Vagina (tissue), 2 donors: ENCODE results near the gene SLC49A3. TPM values are rescaled to one million over a fixed set of nuclear protein-coding genes. Genes with fewer than 3 reads are reported as not detected.

ENCODE experiments used
- DNase-seq, 2 donors: peaks; one replicate each; pipeline ENCODE4 v3.0.0-alpha.2; 2017; ENCODE audit errors: extremely low spot score in 2 of 2
- H3K27ac ChIP-seq: fragments of 200-600 bp; sonication (generic); one replicate; pipeline ENCODE4 v1.5.1; 2019
- H3K27me3 ChIP-seq: fragments of 200-600 bp; sonication (generic); one replicate; pipeline ENCODE4 v1.5.1; 2019
- H3K36me3 ChIP-seq, 2 donors: fragments of 200-600 bp; sonication (generic); one replicate each; pipeline ENCODE4 v1.5.1; 2017 to 2019
- H3K4me1 ChIP-seq: fragments of 200-600 bp; sonication (generic); one replicate; pipeline ENCODE4 v1.5.1; 2019
- H3K4me3 ChIP-seq, 2 donors: fragments of 200-600 bp; sonication (generic); 1 replicate in 1 of 2; 2 replicates in 1 of 2; pipeline ENCODE4 v1.5.1; 2016 to 2019
- H3K9me3 ChIP-seq: fragments of 200-600 bp; sonication (generic); one replicate; pipeline ENCODE4 v1.5.1; 2019
- POLR2A ChIP-seq, 2 donors: fragments of 450-650 bp; IDR thresholded peaks; one replicate each; pipeline ENCODE4 v1.6.1; 2017; ENCODE audit warnings: antibody characterized with exemption in 2 of 2, mild to moderate bottlenecking in 2 of 2, moderate library complexity in 2 of 2
- POLR2AphosphoS5 ChIP-seq, 2 donors: sonication (generic); formaldehyde crosslinking; IDR thresholded peaks; one replicate each; pipeline ENCODE4 v1.9.0; 2017; ENCODE audit warnings: antibody characterized with exemption in 2 of 2, mild to moderate bottlenecking in 2 of 2, low read depth in 1 of 2; ENCODE audit not compliant: insufficient read depth in 1 of 2
- intact Hi-C: fragments of 100-400 bp; cut with DNase I; formaldehyde crosslinking; loops from one replicate; pipeline ENCODE4 v1.15.1; 2023
- total RNA-seq: library from RNA; depleted of rRNA; stranded (reverse); fragments of >200 nt; gene quantifications from one replicate; pipeline ENCODE4 v1.2.3, GENCODE V29; 2016
- TF ChIP-seq, protein P1 (sequence below), 3 experiments: fragments of 450-650 bp in 2 of 3; fragments of 200-600 bp in 1 of 3; sonication (generic) in 1 of 3; IDR thresholded peaks; one replicate each; pipeline ENCODE4 v1.5.1; 2017 to 2019; ENCODE audit warnings: antibody characterized with exemption in 3 of 3, mild to moderate bottlenecking in 2 of 3, moderate library complexity in 2 of 3

Gene SLC49A3
- total RNA-seq, 1 donor from 2014 or later = 11.0 TPM

DNA sequence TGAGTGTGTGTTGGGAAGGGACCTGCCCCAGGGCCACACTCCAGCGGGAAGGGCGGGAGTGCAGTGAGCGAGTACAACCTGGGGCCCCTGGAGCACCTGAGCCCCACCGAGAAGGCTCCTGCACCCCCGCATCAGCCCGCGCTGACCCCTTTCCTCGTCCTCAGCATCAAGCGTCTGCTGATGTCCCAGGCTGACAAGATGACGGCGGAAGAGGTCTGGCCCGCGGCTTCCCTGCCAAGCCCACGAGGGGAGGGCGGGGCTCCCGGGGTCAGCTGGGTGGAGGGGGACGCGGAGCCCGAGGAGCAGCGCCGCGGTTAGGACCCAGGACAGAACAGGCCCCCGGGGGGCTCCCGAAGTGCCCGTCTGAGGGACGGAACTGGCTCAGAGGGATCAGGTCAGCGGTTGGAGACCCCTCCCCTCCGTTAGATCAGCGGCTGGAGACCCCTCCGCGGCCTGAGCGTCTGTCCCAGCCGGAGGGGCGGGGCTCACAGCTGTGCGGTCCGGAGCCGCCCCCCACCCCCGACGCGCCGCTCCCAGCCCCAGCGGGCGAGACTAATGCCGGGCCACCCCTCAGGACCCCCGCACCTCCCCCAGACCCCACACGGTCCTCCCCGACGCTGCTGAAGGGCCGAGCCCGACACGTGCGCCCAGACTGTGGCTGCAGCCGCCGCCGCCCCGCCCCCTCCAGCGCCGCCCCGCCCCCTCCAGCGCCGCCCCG is 7.9 kb downstream of the SLC49A3 start:
- H3K9me3 ChIP-seq = no peaks in the 10 kb centered on the region
- no peaks in the 10 kb centered on the region for H3K27me3 ChIP-seq
- peaks cover 40% of the 10 kb centered on the region for H3K4me1 ChIP-seq
- intact Hi-C loops = no loop called here
- H3K4me3 ChIP-seq = peak overlapping the region; percentile 54 to 77
- peak in 1 of 2 donors; percentile 55 for TF ChIP-seq POLR2AphosphoS5 (IDR thresholded peaks at IDR 0.05; ENCODE audit: insufficient read depth in 1 of 2, low read depth in 1 of 2)
- TF ChIP-seq, protein P1, sequence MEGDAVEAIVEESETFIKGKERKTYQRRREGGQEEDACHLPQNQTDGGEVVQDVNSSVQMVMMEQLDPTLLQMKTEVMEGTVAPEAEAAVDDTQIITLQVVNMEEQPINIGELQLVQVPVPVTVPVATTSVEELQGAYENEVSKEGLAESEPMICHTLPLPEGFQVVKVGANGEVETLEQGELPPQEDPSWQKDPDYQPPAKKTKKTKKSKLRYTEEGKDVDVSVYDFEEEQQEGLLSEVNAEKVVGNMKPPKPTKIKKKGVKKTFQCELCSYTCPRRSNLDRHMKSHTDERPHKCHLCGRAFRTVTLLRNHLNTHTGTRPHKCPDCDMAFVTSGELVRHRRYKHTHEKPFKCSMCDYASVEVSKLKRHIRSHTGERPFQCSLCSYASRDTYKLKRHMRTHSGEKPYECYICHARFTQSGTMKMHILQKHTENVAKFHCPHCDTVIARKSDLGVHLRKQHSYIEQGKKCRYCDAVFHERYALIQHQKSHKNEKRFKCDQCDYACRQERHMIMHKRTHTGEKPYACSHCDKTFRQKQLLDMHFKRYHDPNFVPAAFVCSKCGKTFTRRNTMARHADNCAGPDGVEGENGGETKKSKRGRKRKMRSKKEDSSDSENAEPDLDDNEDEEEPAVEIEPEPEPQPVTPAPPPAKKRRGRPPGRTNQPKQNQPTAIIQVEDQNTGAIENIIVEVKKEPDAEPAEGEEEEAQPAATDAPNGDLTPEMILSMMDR (IDR thresholded peaks at IDR 0.05) = no peak
- peak overlapping the region; percentile 61 for H3K27ac ChIP-seq
- no peaks in the 10 kb centered on the region for H3K36me3 ChIP-seq
- no peak for DNase-seq

DNA sequence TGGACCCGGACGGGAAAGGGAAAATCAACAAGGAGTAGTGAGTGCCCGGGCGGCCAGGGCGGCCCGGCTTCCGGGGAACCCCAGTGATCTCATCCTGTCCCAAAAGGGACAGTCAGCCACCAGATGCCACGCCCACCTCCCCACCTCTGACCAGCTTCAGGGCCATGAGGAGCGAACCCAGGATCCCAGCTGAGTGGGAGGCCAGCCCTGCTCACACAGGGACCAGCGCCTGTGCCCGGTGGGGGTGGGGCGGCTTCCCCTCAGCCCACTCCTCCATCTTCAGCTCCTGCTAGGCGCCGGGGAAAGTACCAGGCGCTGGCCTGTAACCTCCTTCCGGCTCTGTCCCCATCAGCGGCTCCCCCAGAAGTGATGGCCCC is 8.4 kb downstream of the SLC49A3 start:
- intact Hi-C loops = no loop called here
- Histone ChIP-seq H3K9me3 (no peaks in the 10 kb centered on the region), H3K36me3 (no peaks in the 10 kb centered on the region), H3K4me1 (peaks cover 45% of the 10 kb centered on the region), H3K27ac (peak overlapping the region; percentile 61), H3K27me3 (no peaks in the 10 kb centered on the region), H3K4me3 (peak overlapping the region; percentile 54 to 77)
- DNase-seq = no peak
- no peak for TF ChIP-seq POLR2A (IDR thresholded peaks at IDR 0.05)
- TF ChIP-seq, protein P1 (IDR thresholded peaks at IDR 0.05) = no peak
- TF ChIP-seq POLR2AphosphoS5 (IDR thresholded peaks at IDR 0.05; ENCODE audit: insufficient read depth in 1 of 2, low read depth in 1 of 2) = no peak

DNA sequence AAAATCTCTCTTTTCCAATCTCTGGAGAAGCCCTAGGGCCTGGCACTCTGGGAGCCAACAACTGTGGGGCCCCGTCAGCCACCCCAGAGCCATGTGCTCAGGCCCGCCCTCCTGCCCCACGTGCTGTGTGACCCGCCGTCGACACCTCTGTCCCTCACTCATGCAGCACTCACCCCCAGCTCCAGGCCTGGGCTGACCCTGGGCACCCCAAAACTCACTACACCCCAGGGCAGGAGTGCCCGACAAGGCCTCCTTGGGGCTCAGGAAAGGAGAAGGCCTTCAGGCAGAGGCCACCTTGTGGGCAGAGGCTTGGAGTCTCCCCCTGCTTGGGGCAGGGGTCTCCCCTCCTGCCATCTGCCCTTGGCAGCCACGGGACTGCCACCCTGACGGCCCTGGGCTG is 8.9 kb downstream of the SLC49A3 start:
- H3K4me3 ChIP-seq = no peak overlapping the region
- no peaks in the 10 kb centered on the region for H3K27me3 ChIP-seq
- DNase-seq = no peak
- H3K9me3 ChIP-seq = no peaks in the 10 kb centered on the region
- no peak overlapping the region for H3K27ac ChIP-seq
- H3K4me1 ChIP-seq = peaks cover 50% of the 10 kb centered on the region
- TF ChIP-seq POLR2AphosphoS5 (IDR thresholded peaks at IDR 0.05; ENCODE audit: insufficient read depth in 1 of 2, low read depth in 1 of 2) = no peak
- TF ChIP-seq, protein P1 (IDR thresholded peaks at IDR 0.05) = no peak
- TF ChIP-seq POLR2A (IDR thresholded peaks at IDR 0.05) = no peak
- H3K36me3 ChIP-seq = no peaks in the 10 kb centered on the region
- intact Hi-C loops = no loop called here

DNA sequence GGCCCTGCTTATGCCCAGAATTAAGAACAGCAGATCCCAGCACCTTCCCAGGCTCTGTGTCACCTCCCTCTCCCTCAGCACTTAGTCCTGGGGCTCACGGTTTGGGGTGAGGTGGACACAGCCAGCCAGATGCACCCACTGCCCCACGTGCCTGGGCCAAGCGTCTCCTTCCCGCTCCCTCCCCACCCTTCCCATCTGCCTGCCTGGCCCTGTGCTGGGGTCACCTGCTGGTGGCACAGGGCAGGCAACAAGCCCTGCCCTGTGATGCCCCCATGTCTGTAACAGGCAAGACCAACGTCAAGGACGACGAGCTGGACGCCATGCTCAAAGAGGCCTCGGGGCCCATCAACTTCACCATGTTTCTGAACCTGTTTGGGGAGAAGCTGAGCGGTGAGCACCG is 9.3 kb downstream of the SLC49A3 start:
- intact Hi-C loops = no loop called here
- H3K4me1 ChIP-seq = peaks cover 53% of the 10 kb centered on the region

DNA sequence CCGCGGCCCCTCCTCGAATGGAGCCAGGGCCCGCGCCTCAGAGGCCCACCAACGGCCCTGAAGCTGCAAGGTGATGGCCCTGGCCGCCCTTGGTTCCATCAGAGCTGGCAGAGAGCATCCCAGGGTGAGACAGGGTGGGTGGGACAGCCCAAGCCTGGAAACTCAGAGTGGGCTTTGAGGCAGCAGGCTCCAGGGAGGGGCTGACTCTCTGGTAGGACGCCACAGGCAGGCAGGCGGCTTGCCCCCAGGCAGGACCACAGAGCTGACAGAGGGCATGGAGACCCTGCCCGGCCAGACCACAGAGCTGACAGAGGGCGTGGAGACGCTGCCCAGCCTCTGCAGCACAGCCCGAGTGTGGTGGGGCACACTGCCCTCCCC is 9.9 kb downstream of the SLC49A3 start:
- Histone ChIP-seq H3K27me3 (no peaks in the 10 kb centered on the region), H3K36me3 (no peaks in the 10 kb centered on the region), H3K9me3 (no peaks in the 10 kb centered on the region), H3K4me3 (no peak overlapping the region), H3K4me1 (peaks cover 53% of the 10 kb centered on the region), H3K27ac (no peak overlapping the region)
- no peak for DNase-seq
- intact Hi-C loops = no loop called here
- TF ChIP-seq, protein P1 (IDR thresholded peaks at IDR 0.05) = no peak
- TF ChIP-seq POLR2AphosphoS5 (IDR thresholded peaks at IDR 0.05; ENCODE audit: insufficient read depth in 1 of 2, low read depth in 1 of 2) = no peak
- no peak for TF ChIP-seq POLR2A (IDR thresholded peaks at IDR 0.05)

More for the DNA sequence above, 9.3 kb downstream of the SLC49A3 start:
- no peak for DNase-seq
- Histone ChIP-seq H3K27me3 (no peaks in the 10 kb centered on the region), H3K4me3 (no peak overlapping the region), H3K36me3 (no peaks in the 10 kb centered on the region), H3K27ac (no peak overlapping the region), H3K9me3 (no peaks in the 10 kb centered on the region)
- TF ChIP-seq POLR2A (IDR thresholded peaks at IDR 0.05) (no peak), POLR2AphosphoS5 (IDR thresholded peaks at IDR 0.05; ENCODE audit: insufficient read depth in 1 of 2, low read depth in 1 of 2) (no peak)
- TF ChIP-seq, protein P1 (IDR thresholded peaks at IDR 0.05) = no peak
